Measurements from ENCODE around the gene TNRC6C.

DNA sequence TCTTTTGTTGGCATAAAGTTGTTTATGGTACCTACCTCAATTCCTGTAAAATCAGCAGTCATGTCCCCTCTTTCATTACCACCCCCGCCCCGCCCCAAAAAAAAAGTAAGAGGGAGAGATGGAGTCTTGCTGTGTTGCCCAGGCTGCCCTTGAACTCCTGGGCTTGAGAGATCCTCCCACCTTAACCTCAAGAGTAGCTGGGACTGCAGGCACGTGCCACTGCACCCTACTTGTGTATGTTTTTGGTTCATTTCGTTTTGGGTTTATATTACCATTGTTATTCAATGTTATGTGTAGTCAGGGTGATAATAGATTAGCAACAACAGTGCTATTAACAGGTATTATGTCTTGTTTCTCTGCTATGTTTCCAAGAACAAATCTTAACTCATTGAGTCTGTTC lies 15.9 kb downstream of the TNRC6C start:
- TF ChIP-seq CTCF (IDR thresholded peaks at IDR 0.05) (no peak), POLR2A (IDR thresholded peaks at IDR 0.05) (no peak), POLR2AphosphoS5 (IDR thresholded peaks at IDR 0.05) (no peak)

Measured in breast epithelium (tissue), 3 donors.